ENCODE measurements around the gene CSH2. TPM values are rescaled to one million over a fixed set of nuclear protein-coding genes. Genes with fewer than 3 reads are reported as not detected.
"Not testable (repeated sequence)": the region's sequence is repeated elsewhere in the genome, so short reads cannot be mapped to it uniquely, and the experiment has no call there.

Gene CSH2
- total RNA-seq, 1 experiment from 2014 or later: not detected

GRCh38 chr17:63874061-63874626, 667 bp upstream of the CSH2 start:
- intact Hi-C loops (cut with micrococcal nuclease; ENCODE audit: unreplicated experiment); H3K4me3 ChIP-seq (ENCODE audit: low read depth, low read length, poor library complexity, severe bottlenecking); BruUV-seq (replicated peaks); H3K9me3 ChIP-seq (ENCODE audit: low read depth, low read length, poor library complexity, severe bottlenecking); H3K36me3 ChIP-seq (ENCODE audit: insufficient read depth, low read length, poor library complexity, severe bottlenecking); H3K4me1 ChIP-seq (ENCODE audit: insufficient read depth, low read length, poor library complexity, severe bottlenecking); H3K27me3 ChIP-seq (replicated peaks; ENCODE audit: insufficient read depth, low read depth, low read length, poor library complexity); DNase-seq (ENCODE audit: low spot score); H3K27ac ChIP-seq (ENCODE audit: low read depth, low read length, poor library complexity, severe bottlenecking); POLR2A ChIA-PET (ENCODE audit: low non-redundant PET): not testable (repeated sequence)
- CTCF ChIA-PET: interaction anchor here (0.6 kb wide), 1 partner anchor 8 kb away, joined by 3 read pairs; no protein-coding TSS in a partner anchor

GRCh38 chr17:63871646-63872365, 1.7 kb downstream of the CSH2 start:
- H3K4me1 ChIP-seq (ENCODE audit: insufficient read depth, low read length, poor library complexity, severe bottlenecking); H3K27ac ChIP-seq (ENCODE audit: low read depth, low read length, poor library complexity, severe bottlenecking); H3K9me3 ChIP-seq (ENCODE audit: low read depth, low read length, poor library complexity, severe bottlenecking); DNase-seq (ENCODE audit: low spot score); H3K27me3 ChIP-seq (replicated peaks; ENCODE audit: insufficient read depth, low read depth, low read length, poor library complexity); H3K4me3 ChIP-seq (ENCODE audit: low read depth, low read length, poor library complexity, severe bottlenecking); intact Hi-C loops (cut with micrococcal nuclease; ENCODE audit: unreplicated experiment); POLR2A ChIA-PET (ENCODE audit: low non-redundant PET); H3K36me3 ChIP-seq (ENCODE audit: insufficient read depth, low read length, poor library complexity, severe bottlenecking); CTCF ChIA-PET; BruUV-seq (replicated peaks): not testable (repeated sequence)

- CTCF ChIA-PET: interaction anchor here (0.6 to 0.7 kb wide), 2 partner anchors 10 to 445 kb away, joined by 3 to 5 read pairs; no protein-coding TSS in a partner anchor
- H3K36me3 ChIP-seq (ENCODE audit: insufficient read depth, low read length, poor library complexity, severe bottlenecking); H3K4me1 ChIP-seq (ENCODE audit: insufficient read depth, low read length, poor library complexity, severe bottlenecking); POLR2A ChIA-PET (ENCODE audit: low non-redundant PET); H3K27me3 ChIP-seq (replicated peaks; ENCODE audit: insufficient read depth, low read depth, low read length, poor library complexity); intact Hi-C loops (cut with micrococcal nuclease; ENCODE audit: unreplicated experiment); DNase-seq (ENCODE audit: low spot score); BruUV-seq (replicated peaks); H3K4me3 ChIP-seq (ENCODE audit: low read depth, low read length, poor library complexity, severe bottlenecking); H3K27ac ChIP-seq (ENCODE audit: low read depth, low read length, poor library complexity, severe bottlenecking); H3K9me3 ChIP-seq (ENCODE audit: low read depth, low read length, poor library complexity, severe bottlenecking): not testable (repeated sequence)
Observed at GRCh38 chr17:63870292-63870665, 3.2 kb downstream of the CSH2 start.

GRCh38 chr17:63869491-63870291, 3.8 kb downstream of the CSH2 start:
- BruUV-seq (replicated peaks); intact Hi-C loops (cut with micrococcal nuclease; ENCODE audit: unreplicated experiment); DNase-seq (ENCODE audit: low spot score); H3K36me3 ChIP-seq (ENCODE audit: insufficient read depth, low read length, poor library complexity, severe bottlenecking); H3K4me3 ChIP-seq (ENCODE audit: low read depth, low read length, poor library complexity, severe bottlenecking); H3K27me3 ChIP-seq (replicated peaks; ENCODE audit: insufficient read depth, low read depth, low read length, poor library complexity); H3K4me1 ChIP-seq (ENCODE audit: insufficient read depth, low read length, poor library complexity, severe bottlenecking); POLR2A ChIA-PET (ENCODE audit: low non-redundant PET); H3K27ac ChIP-seq (ENCODE audit: low read depth, low read length, poor library complexity, severe bottlenecking); H3K9me3 ChIP-seq (ENCODE audit: low read depth, low read length, poor library complexity, severe bottlenecking): not testable (repeated sequence)
- CTCF ChIA-PET: interaction anchor here (0.6 to 0.7 kb wide), 2 partner anchors 10 to 444 kb away, joined by 3 to 5 read pairs; no protein-coding TSS in a partner anchor
- TF ChIP-seq CTCF (conservative IDR thresholded peaks at IDR 0.05; ENCODE audit: low read depth, low read length): peak; percentile 49

- intact Hi-C loops (cut with micrococcal nuclease; ENCODE audit: unreplicated experiment); H3K36me3 ChIP-seq (ENCODE audit: insufficient read depth, low read length, poor library complexity, severe bottlenecking); BruUV-seq (replicated peaks); H3K4me3 ChIP-seq (ENCODE audit: low read depth, low read length, poor library complexity, severe bottlenecking); POLR2A ChIA-PET (ENCODE audit: low non-redundant PET); H3K27ac ChIP-seq (ENCODE audit: low read depth, low read length, poor library complexity, severe bottlenecking); H3K9me3 ChIP-seq (ENCODE audit: low read depth, low read length, poor library complexity, severe bottlenecking); DNase-seq (ENCODE audit: low spot score); H3K27me3 ChIP-seq (replicated peaks; ENCODE audit: insufficient read depth, low read depth, low read length, poor library complexity); H3K4me1 ChIP-seq (ENCODE audit: insufficient read depth, low read length, poor library complexity, severe bottlenecking): not testable (repeated sequence)
- CTCF ChIA-PET: interaction anchor here (1.0 to 1.3 kb wide), 3 partner anchors 24 to 434 kb away, joined by 3 to 5 read pairs (median 3); partner anchors contain the start of gene SMARCD2
Observed at GRCh38 chr17:63866625-63867024, 6.9 kb downstream of the CSH2 start.
